Activated CD4-positive, CD25-positive, alpha-beta regulatory T cell treated with anti-CD3 and anti-CD28 coated beads, Interleukin-2, amount 50 U/mL, for 72 hours (primary cell): ENCODE results near the gene MED26.

Experiments used
- DNase-seq: peaks from one replicate; pipeline ENCODE4 v3.0.0; 2021

MED26 gene

GRCh38 chr19:16587833-16588823, 39.9 kb downstream of the MED26 start:
- DNase-seq = peak; percentile 60

GRCh38 chr19:16586991-16587832, 40.8 kb downstream of the MED26 start:
- peak; percentile 47 for DNase-seq

DNA sequence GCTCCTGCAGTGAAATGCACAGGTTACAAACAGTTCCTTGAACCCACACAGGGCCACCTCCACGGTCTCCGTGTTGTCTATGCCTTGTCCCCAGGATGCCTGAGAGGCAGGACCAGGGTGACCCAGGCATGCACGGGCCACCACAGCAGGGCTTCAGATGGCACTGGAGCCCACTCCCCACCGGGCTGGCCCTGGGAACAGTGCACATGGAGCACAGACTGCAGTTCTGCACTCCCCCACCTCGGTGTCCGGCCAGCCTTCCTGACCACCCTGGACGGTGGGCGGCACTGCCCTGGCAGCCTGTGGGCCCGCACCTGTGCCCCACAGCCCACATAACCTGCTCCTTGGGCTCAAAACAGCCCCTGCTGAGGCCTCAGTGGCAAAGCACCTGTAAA, 41.5 kb downstream of the MED26 start:
- DNase-seq = no peak

- DNase-seq = peak; percentile 43
These were observed 42.1 kb downstream of the MED26 start for GRCh38 chr19:16585808-16586476.

DNA sequence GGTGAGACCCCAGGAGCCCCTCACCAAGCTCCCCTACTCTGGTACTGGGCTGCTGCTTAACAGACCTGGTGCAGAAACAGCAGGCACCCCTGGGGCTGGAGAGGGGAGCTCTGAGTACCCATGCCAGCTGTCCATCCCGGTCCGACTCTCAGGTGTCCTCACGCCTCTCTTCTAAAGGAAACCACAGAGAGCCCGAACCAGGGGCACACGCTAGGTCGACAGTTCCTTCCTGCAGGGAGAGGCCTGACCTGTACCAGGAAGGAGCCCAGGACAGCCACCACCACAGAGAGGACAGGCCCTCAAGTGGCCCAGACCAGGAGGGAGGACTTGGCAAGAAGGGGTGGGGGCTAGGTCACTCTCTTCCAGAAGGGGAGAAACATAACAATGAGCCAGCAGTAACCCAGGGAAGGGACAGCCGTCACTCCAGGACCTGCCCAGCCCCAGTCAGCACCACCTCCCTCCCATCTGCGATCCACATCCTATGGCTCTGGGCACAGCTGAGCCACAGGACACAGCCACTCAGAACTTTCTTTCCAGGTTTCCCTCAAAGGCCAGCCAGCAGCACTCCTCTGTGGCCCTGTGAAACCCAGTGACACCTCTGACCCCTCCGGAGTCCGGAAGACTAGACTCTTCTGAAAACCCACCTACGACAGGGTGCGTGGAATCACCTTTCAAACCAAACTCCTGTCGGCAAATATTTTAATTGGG, 42.8 kb downstream of the MED26 start:
- no peak for DNase-seq

GRCh38 chr19:16584248-16585093, 43.5 kb downstream of the MED26 start:
- DNase-seq = peak; percentile 79

DNA sequence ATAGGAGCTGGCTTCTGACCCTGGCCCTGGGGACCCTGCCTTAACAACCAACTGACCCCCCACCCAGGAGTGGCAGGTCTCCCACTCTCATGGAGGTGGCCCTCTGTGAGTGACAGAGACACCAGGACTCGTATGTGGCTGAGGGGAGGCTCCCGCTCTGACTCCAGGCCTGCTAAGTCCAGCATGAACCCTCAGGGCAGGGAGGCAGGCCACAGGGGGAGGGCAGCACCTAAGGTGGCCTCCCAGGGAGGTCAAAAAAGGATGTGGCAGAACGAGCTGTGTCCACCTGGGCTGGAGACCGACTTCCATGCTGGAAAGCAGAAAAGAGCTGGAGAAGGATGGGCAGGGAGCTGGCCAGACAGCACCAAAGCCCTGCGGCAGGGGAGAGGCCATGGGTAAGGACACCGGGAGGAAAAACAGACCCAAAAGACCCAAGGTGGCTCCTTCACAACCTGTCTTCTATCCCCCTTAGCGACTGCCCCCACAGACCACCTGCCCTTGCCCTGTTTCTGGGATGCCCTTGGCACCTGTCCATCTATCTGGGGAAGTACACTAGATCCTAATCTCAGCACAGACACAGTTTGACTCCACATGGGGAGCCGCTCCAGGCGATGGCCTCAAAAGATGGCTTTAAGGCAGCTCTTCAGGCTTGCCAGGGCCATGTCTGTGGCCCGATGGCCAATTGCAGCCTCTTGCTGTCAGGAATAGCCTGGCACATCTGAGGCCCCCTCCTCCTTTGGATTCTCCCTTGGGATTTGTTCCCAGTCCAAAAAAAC, 45.3 kb downstream of the MED26 start:
- DNase-seq = no peak

GRCh38 chr19:16581971-16582343, 46.0 kb downstream of the MED26 start:
- no peak for DNase-seq

DNA sequence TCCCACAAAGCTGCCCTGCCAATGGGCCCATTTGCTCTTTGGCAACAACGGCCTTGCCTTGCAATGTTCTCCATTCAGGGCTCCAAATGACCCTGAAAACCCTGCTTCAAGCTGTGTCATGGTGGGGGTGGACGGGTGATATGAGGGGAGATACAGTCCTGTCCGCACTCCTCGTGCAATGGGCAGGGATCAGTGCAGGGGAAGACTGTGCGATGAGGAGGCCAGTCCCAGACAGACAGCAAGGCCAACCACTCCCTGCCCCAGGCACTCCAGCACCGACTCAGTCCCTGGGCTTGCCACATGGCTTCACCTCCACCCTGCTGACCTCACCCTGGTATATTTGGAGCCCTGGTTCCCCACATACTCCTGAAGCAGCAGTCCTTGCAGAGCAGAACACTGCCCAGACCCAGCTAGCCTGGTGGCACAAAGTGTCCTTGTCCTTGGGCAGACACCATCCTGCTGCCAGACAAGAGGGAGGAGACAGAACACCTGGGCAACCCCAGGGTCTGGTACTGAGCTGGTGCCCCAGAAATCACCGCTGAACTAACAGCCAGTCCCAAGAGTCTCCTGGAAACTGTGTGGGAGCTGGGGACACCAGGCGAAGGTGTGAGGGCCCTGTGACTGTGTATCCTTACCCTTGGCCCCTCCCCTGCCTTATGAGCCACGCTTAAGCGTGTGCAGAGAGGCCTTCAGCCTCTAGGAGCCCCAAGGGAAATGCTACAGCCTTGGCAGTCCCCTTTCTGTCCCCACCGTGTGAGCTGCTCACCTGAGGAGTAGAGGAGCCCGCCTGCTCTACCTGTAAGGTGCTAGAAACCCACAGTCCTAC, 46.6 kb downstream of the MED26 start:
- no peak for DNase-seq

DNA sequence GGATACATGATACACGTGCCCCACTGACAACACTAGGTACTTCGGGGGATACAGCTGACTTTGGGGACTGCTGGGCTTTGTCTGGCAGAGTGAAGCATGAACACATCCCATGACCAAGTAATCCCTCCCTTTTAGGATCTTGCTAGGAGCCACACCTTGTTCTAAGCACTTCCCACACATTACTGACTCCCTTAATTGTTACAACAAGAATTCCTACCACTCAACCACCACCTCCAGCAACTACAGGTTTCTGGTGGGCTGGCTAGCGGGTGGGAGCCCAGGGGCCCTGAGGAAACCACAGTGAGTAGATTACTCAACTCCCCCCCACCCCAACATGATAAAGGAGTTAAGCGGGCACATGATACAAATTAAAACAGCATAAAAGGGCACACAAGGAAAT, 48.6 kb downstream of the MED26 start:
- DNase-seq = no peak

- DNase-seq = no peak
These were observed 50.4 kb downstream of the MED26 start for GRCh38 chr19:16577531-16577985.

- no peak for DNase-seq
These were observed 51.1 kb downstream of the MED26 start for GRCh38 chr19:16576690-16577530.

DNA sequence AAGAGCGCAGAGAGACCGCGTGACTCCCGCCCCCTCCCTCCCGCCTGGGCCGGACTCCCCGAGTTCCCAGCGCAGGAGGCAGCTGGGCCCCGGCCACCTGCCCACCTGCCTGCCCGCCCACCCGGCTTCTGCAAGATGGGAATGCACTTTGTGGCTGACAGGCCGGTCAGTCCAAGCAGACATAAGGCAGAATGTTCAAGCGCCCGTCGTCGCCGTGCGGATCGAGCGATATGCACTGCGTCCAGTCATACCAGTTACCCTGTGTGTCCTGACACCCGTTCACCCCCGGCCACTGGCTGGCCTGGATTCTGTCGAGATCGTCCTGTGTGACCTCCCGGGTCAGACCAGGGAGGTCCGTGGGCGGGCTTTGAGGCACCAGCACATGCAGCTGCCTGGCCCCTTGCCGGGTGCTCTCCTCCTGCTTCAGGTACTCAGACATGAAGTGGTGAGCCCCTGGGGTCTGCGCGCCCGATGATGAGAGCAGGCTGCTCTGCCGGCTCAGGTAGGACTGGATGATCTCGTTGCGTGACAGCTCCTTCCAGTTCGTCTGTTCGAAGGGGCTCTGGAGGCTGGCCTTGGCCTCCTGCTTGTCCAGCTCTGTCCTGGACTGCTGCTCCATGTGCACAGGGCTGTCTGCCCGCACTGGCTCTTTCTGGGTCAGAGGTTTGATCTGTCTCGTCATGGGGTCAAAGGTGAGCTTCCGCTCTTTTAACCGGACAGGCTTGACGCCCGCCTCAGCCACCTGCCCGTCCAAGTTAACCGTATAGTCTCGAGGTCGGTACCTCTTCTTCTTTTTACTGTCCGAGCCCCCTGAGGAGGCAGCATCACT, 51.9 kb downstream of the MED26 start:
- no peak for DNase-seq

- no peak for DNase-seq
These were observed 52.7 kb downstream of the MED26 start for GRCh38 chr19:16575282-16575681.

DNA sequence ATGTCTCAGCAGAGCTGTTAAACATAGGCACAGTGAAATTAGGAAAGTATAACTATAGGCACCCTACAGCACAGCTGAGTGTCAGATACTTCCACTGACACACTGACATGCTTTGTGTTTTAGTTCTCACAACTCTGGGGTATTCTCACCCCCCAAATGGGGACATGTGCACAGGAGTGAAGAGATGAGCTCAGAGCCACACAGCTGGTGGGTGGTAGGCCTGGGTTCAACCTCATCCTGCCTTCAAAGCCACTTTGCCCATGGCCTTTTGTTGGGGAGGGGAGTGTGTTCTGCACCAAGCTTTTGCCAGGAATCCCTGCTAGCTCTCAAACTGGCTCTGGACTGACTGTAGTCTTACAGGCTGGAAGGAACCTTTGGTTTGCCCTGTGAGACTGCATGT, 54.1 kb downstream of the MED26 start:
- no peak for DNase-seq

- no peak for DNase-seq
These were observed 54.7 kb downstream of the MED26 start for GRCh38 chr19:16573296-16573695.

DNA sequence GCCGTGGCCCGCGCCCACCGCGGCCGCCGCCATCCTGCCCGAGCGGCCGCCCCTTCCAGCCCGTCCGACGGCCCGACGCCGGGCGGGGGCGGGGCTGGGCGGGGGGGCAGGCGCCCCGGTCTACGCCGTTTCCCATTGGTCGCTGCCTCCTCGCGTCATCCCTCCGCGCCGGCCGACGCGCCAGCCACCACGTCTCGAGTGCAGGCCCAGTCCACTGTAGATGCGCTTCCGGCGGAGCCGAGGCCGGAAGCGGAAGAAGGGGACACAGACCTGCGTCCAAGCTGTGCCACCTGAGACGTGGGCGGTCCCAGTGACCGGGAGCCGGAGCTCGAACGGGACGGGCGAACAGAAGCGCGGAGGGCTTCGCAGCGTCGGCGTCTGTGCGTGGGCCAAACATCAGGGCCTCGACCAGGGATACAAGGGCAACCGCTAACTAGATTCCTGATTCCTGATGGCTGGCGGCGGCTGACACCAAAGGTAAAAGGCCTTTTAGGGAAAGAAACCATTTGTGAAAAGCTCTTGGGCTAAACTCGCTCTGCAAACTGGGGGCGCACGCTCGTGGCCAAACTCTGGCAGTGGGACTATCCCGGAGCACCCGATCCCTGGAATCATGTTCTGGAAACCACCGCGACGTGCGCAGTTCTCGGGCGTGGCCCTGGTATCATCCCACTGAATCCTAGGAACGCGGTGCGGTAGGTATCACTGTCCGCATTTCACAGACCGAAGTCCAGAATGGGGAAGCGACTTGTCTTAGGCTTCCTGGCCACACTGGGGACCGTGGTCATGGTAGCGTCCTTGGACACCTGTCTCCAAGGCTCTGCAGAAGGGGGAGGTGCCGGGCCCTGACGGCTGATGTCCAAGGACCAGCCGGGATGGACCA, 55.4 kb downstream of the MED26 start, which contains the start of gene SLC35E1:
TSS of gene SLC35E1 (minus strand) at position 84 of the 880 bp plus-strand sequence. CDS start at position 33, 51 bp downstream.
- peak; percentile 92 for DNase-seq
